Pancreas (tissue), 10 donors: ENCODE measurements around the gene COL28A1. TPM values are rescaled to one million over a fixed set of nuclear protein-coding genes. Genes with fewer than 3 reads are reported as not detected.

ENCODE experiments used
- ATAC-seq, 4 donors: fragments of 200-7000 bp; cut with Tn5 transposase; one replicate each; pipeline versions ENCODE4 v1.8.0 to v1.9.1; 2020; ENCODE audit warnings: mild to moderate bottlenecking in 4 of 4, moderate library complexity in 4 of 4
- DNase-seq, 6 donors: peaks; one replicate each; pipeline ENCODE4 v3.0.0-alpha.2; 2020
- FAIRE-seq: peaks from 2 replicates; lab custom pipeline; 2012; peaks lifted over from hg19 to GRCh38; lab: Jason Lieb, UNC
- H3K27ac ChIP-seq, 4 donors: fragments of 200-600 bp; sonication (generic); 1 replicate in 3 of 4; 2 replicates in 1 of 4; pipeline versions ENCODE4 v1.5.0 to v1.8.0; 2020
- H3K27me3 ChIP-seq, 4 donors: fragments of 200-600 bp; one replicate each; pipeline ENCODE4 v1.8.0; 2021
- H3K36me3 ChIP-seq, 3 donors: fragments of 200-600 bp; sonication (generic) in 1 of 3; one replicate each; pipeline versions ENCODE4 v1.5.0 to v1.8.0; 2020 to 2021
- H3K4me1 ChIP-seq, 3 donors: fragments of 200-600 bp; one replicate each; pipeline ENCODE4 v1.8.0; 2021
- H3K4me3 ChIP-seq, 4 donors: fragments of 200-600 bp; sonication (generic) in 2 of 4; one replicate each; pipeline versions ENCODE4 v1.5.0 to v1.8.0; 2020 to 2021
- H3K9me3 ChIP-seq, 4 donors: fragments of 200-600 bp; one replicate each; pipeline ENCODE4 v1.8.0; 2021
- CTCF ChIP-seq, 4 donors: fragments of 200-600 bp; sonication (generic) in 3 of 4; IDR thresholded peaks; one replicate each; pipeline versions ENCODE4 v1.5.0 to v1.8.0; 2021; ENCODE audit warnings: antibody characterized with exemption in 4 of 4
- WGBS, 2 donors: extraction: QIAGEN DNeasy Blood & Tissue Kit; methylation state at CpG; one replicate each; pipeline ENCODE4 v1.1.7; 2013; 5-methylcytosine and 5-hydroxymethylcytosine counted together
- intact Hi-C, 3 donors: fragments of 100-400 bp; cut with DNase I; formaldehyde crosslinking; loops; one replicate each; pipeline versions ENCODE4 v1.11.1 to v1.14.2; 2022
- polyA plus RNA-seq, 2 donors: library from polyadenylated mRNA; stranded (reverse); fragments of 200-250 nt; gene quantifications; one replicate each; pipeline ENCODE4 v1.2.3, GENCODE V29; 2013
- total RNA-seq, 6 donors: library from RNA; stranded (reverse); fragmentation: NEBNext Ultra II Directional in 4 of 6; extraction: Animal tissue kit (Norgen Biotek cat#: 25700) in 4 of 6; gene quantifications; one replicate each; pipeline versions ENCODE4 v1.2.1 to v1.2.4, GENCODE V29; 2021 to 2023
- donor health status: healthy with polysubstance abuse.
- donor health status: DM: no; HTN: no; CAD: no; lungs with moderate emphysema.
- donor health status: DM: no; HTN: no; CAD: no.
- donor health status: control.
- donor health status: control.
- donor health status: Bipolar disorder and iron deficiency.
- donor health status: DM: yes; HTN: yes; CAD: no.
- donor health status: DM: no; HTN: no; CAD: no.
- donor health status: DM: no; HTN: no; CAD: no.
- donor health status: DM: yes; HTN: yes; CAD: no.

The COL28A1 gene
- total and polyA plus RNA-seq, 8 donors = 0.84 to 14.4 (median 3.5) TPM

GRCh38 chr7:7579638-7580037 is 44.0 kb upstream of the COL28A1 start:
- no peak for ATAC-seq
- Histone ChIP-seq H3K27me3 (no peaks in the 10 kb centered on the region), H3K36me3 (no peaks in the 10 kb centered on the region), H3K4me3 (no peak overlapping the region), H3K27ac (no peak overlapping the region), H3K4me1 (no peaks in the 10 kb centered on the region), H3K9me3 (no peaks in the 10 kb centered on the region)
- no peak for TF ChIP-seq CTCF (IDR thresholded peaks at IDR 0.05)
- intact Hi-C loops = no loop called here
- WGBS, 2 donors = 93 to 97% methylated on average over 3 of the region's 3 CpGs
- no peak for FAIRE-seq
- no peak for DNase-seq

GRCh38 chr7:7577888-7578287 is 42.2 kb upstream of the COL28A1 start:
- Histone ChIP-seq H3K4me1 (peaks cover 0 to 3% (median 0%) of the 10 kb centered on the region in 3 donors), H3K4me3 (no peak overlapping the region), H3K27ac (no peak overlapping the region), H3K9me3 (no peaks in the 10 kb centered on the region), H3K27me3 (no peaks in the 10 kb centered on the region), H3K36me3 (no peaks in the 10 kb centered on the region)
- no peak for ATAC-seq
- FAIRE-seq = no peak
- no peak for TF ChIP-seq CTCF (IDR thresholded peaks at IDR 0.05)
- WGBS, 2 donors = 89 to 91% methylated on average over 1 of the region's 1 CpG
- intact Hi-C loops = no loop called here
- DNase-seq = no peak

GRCh38 chr7:7576344-7576743 is 40.7 kb upstream of the COL28A1 start:
- intact Hi-C loops = no loop called here
- 98 to 100% methylated on average over 1 of the region's 1 CpG for WGBS, 2 donors
- no peak for DNase-seq
- Histone ChIP-seq H3K4me3 (no peak overlapping the region), H3K4me1 (peaks cover 0 to 3% (median 0%) of the 10 kb centered on the region in 3 donors), H3K27me3 (no peaks in the 10 kb centered on the region), H3K36me3 (no peaks in the 10 kb centered on the region), H3K9me3 (no peaks in the 10 kb centered on the region), H3K27ac (no peak overlapping the region)
- FAIRE-seq = no peak
- no peak for ATAC-seq
- no peak for TF ChIP-seq CTCF (IDR thresholded peaks at IDR 0.05)

GRCh38 chr7:7573701-7574100 is 38.0 kb upstream of the COL28A1 start:
- no peaks in the 10 kb centered on the region for H3K27me3 ChIP-seq
- FAIRE-seq (no peak), ATAC-seq (no peak), DNase-seq (no peak)
- intact Hi-C loops = no loop called here
- peaks cover 4 to 26% (median 9%) of the 10 kb centered on the region in 3 donors for H3K4me1 ChIP-seq
- 43 to 48% methylated on average over 2 of the region's 2 CpGs for WGBS, 2 donors
- H3K27ac ChIP-seq = no peak overlapping the region
- TF ChIP-seq CTCF (IDR thresholded peaks at IDR 0.05) = no peak
- no peaks in the 10 kb centered on the region for H3K36me3 ChIP-seq
- no peak overlapping the region for H3K4me3 ChIP-seq
- H3K9me3 ChIP-seq = no peaks in the 10 kb centered on the region

GRCh38 chr7:7570584-7570983 is 34.9 kb upstream of the COL28A1 start:
- no peaks in the 10 kb centered on the region for H3K36me3 ChIP-seq
- no peak overlapping the region for H3K4me3 ChIP-seq
- no peak for TF ChIP-seq CTCF (IDR thresholded peaks at IDR 0.05)
- H3K27me3 ChIP-seq = no peaks in the 10 kb centered on the region
- ATAC-seq (no peak), DNase-seq (peak in 4 of 6 donors; percentile 29 to 38 (median 34)), FAIRE-seq (no peak)
- peaks cover 9 to 34% (median 15%) of the 10 kb centered on the region in 3 donors for H3K4me1 ChIP-seq
- intact Hi-C loops = no loop called here
- H3K9me3 ChIP-seq = no peaks in the 10 kb centered on the region
- WGBS, 2 donors = 34 to 42% methylated on average over 3 of the region's 3 CpGs
- H3K27ac ChIP-seq = no peak overlapping the region
